T-helper 1 cell treated with Interleukin-12 subunit alpha and Interleukin-12 subunit beta and Interleukin-4 antibody, amounts not matched to agents 30 ng/mL and 1 ng/mL, for 36 hours (primary cell): ENCODE measurements around the gene PEAK3. TPM values are rescaled to one million over a fixed set of nuclear protein-coding genes. Genes with fewer than 3 reads are reported as not detected.

ENCODE experiments used
- intact Hi-C: fragments of 100-400 bp; cut with micrococcal nuclease; formaldehyde crosslinking; loops from one replicate; pipeline ENCODE4 v1.15.1; 2024
- total RNA-seq: library from RNA; stranded (reverse); gene quantifications from 2 replicates; pipeline ENCODE4 v1.2.3, GENCODE V29; 2022

PEAK3 gene
- total RNA-seq, 1 donor from 2014 or later: 1.2 TPM

- intact Hi-C loops: no loop called here
Observed at GRCh38 chr19:2317300-2317699, 35.3 kb upstream of the PEAK3 start.

- intact Hi-C loops: no loop called here
Observed at GRCh38 chr19:2315818-2316353, 33.9 kb upstream of the PEAK3 start.

GRCh38 chr19:2315121-2315817 lies 33.3 kb upstream of the PEAK3 start:
- intact Hi-C loops: no loop called here

GRCh38 chr19:2312820-2313501 lies 31.0 kb upstream of the PEAK3 start:
- intact Hi-C loops: no loop called here

GRCh38 chr19:2311093-2311492 lies 29.1 kb upstream of the PEAK3 start:
- intact Hi-C loops: no loop called here

- intact Hi-C loops: no loop called here
Observed at GRCh38 chr19:2309734-2310362, 27.9 kb upstream of the PEAK3 start.

- intact Hi-C loops: no loop called here
Observed at GRCh38 chr19:2308114-2308556, 26.2 kb upstream of the PEAK3 start, which contains the start of gene LINGO3. LINGO3 (minus strand) TSS chr19:2308154; CDS start chr19:2291776, 16,378 bp downstream.

GRCh38 chr19:2307518-2308012 lies 25.6 kb upstream of the PEAK3 start:
- intact Hi-C loops: no loop called here

- intact Hi-C loops: no loop called here
Observed at GRCh38 chr19:2306971-2307370, 25.0 kb upstream of the PEAK3 start.

- intact Hi-C loops: no loop called here
Observed at GRCh38 chr19:2306281-2306806, 24.4 kb upstream of the PEAK3 start.

GRCh38 chr19:2305452-2306280 lies 23.7 kb upstream of the PEAK3 start:
- intact Hi-C loops: no loop called here

GRCh38 chr19:2303211-2303798 lies 21.3 kb upstream of the PEAK3 start:
- intact Hi-C loops: no loop called here

GRCh38 chr19:2302319-2303210 lies 20.6 kb upstream of the PEAK3 start:
- intact Hi-C loops: no loop called here

GRCh38 chr19:2300533-2300932 lies 18.6 kb upstream of the PEAK3 start:
- intact Hi-C loops: no loop called here

GRCh38 chr19:2296141-2296540 lies 14.2 kb upstream of the PEAK3 start:
- intact Hi-C loops: no loop called here

GRCh38 chr19:2294687-2295335 lies 12.8 kb upstream of the PEAK3 start:
- intact Hi-C loops: no loop called here

- intact Hi-C loops: no loop called here
Observed at GRCh38 chr19:2291185-2291751, 9.3 kb upstream of the PEAK3 start.

GRCh38 chr19:2290441-2291184 lies 8.6 kb upstream of the PEAK3 start:
- intact Hi-C loops: no loop called here
